Neural cell (in vitro differentiated cells): ENCODE results near the gene MAP1LC3B2. TPM values are rescaled to one million over a fixed set of nuclear protein-coding genes. Genes with fewer than 3 reads are reported as not detected.
"Not testable (repeated sequence)": the region's sequence is repeated elsewhere in the genome, so short reads cannot be mapped to it uniquely, and the experiment has no call there.

Experiments used
- H2AFZ ChIP-seq: fragments of 200-600, 300-800 bp; sonication (generic), shearing (Covaris generic); 2 replicates; pipeline ENCODE4 v1.6.0; 2014; ENCODE audit warnings: low read depth, mild to moderate bottlenecking, antibody characterized with exemption, low read length, moderate library complexity
- H3F3A ChIP-seq: fragments of 200-600 bp; shearing (Covaris generic); 2 replicates; pipeline ENCODE4 v1.6.1; 2016; ENCODE audit warnings: mild to moderate bottlenecking, moderate library complexity, mixed read lengths, antibody characterized with exemption, low read length; ENCODE audit not compliant: insufficient read depth, poor library complexity, severe bottlenecking
- H3K27ac ChIP-seq: fragments of 200-600, 300-800 bp; sonication (generic), shearing (Covaris generic); 2 replicates; pipeline ENCODE4 v1.5.1; 2014; ENCODE audit warnings: mild to moderate bottlenecking, low read length, moderate library complexity
- H3K27me3 ChIP-seq: fragments of 300-800, 200-600 bp; sonication (generic), shearing (Covaris generic); 2 replicates; pipeline ENCODE4 v1.6.0; 2014; ENCODE audit warnings: mild to moderate bottlenecking, low read depth, low read length, moderate library complexity; ENCODE audit not compliant: insufficient read depth
- H3K36me3 ChIP-seq: fragments of 300-800, 200-600 bp; sonication (generic), shearing (Covaris generic); 2 replicates; pipeline ENCODE4 v1.5.1; 2014; ENCODE audit warnings: mild to moderate bottlenecking, antibody characterized with exemption, low read length, moderate library complexity; ENCODE audit not compliant: insufficient read depth
- H3K4me2 ChIP-seq: fragments of 300-800, 200-600 bp; sonication (generic), shearing (Covaris generic); 2 replicates; pipeline ENCODE4 v1.6.0; 2014; ENCODE audit warnings: mild to moderate bottlenecking, low read length
- H3K4me3 ChIP-seq: fragments of 300-800, 200-600 bp; sonication (generic), shearing (Covaris generic); 2 replicates; pipeline ENCODE4 v1.5.1; 2014; ENCODE audit warnings: mild to moderate bottlenecking, low read length, moderate library complexity
- H3K79me2 ChIP-seq: fragments of 200-600 bp; shearing (Covaris generic); replicated peaks from 2 replicates; pipeline ENCODE4 v1.6.0; 2014; ENCODE audit warnings: mild to moderate bottlenecking, low read length, moderate library complexity; ENCODE audit not compliant: insufficient read depth
- H3K9ac ChIP-seq: fragments of 300-800, 200-600 bp; sonication (generic), shearing (Covaris generic); 2 replicates; pipeline ENCODE4 v1.6.1; 2016; ENCODE audit warnings: mild to moderate bottlenecking, low read length, mixed read lengths
- H3K9me2 ChIP-seq: fragments of 200-600 bp; shearing (Covaris generic); 2 replicates; pipeline ENCODE4 v1.6.1; 2016; ENCODE audit warnings: mild to moderate bottlenecking, low read length, mixed read lengths; ENCODE audit not compliant: insufficient read depth
- H3K9me3 ChIP-seq: fragments of 200-600, 300-800 bp; sonication (generic), shearing (Covaris generic); 2 replicates; pipeline ENCODE4 v1.6.1; 2016; ENCODE audit warnings: mild to moderate bottlenecking, mixed run types, low read length, moderate library complexity, mixed read lengths
- H4K20me1 ChIP-seq: fragments of 200-600 bp; shearing (Covaris generic); 2 replicates; pipeline ENCODE4 v1.6.1; 2016; ENCODE audit warnings: mild to moderate bottlenecking, mixed run types; ENCODE audit not compliant: insufficient read depth
- CTCF ChIP-seq: fragments of 450-650 bp; IDR thresholded peaks from 2 replicates; pipeline ENCODE4 v1.5.1; 2014; ENCODE audit warnings: antibody characterized with exemption, mild to moderate bottlenecking, moderate library complexity; ENCODE audit not compliant: poor library complexity, severe bottlenecking
- EP300 ChIP-seq: fragments of 450-650 bp; conservative IDR thresholded peaks from 2 replicates; pipeline ENCODE4 v1.6.1; 2014; ENCODE audit warnings: antibody characterized with exemption, mild to moderate bottlenecking, moderate library complexity; ENCODE audit not compliant: poor library complexity, severe bottlenecking
- EZH2 ChIP-seq: fragments of 200-600, 300-800 bp; shearing (Covaris generic), sonication (generic); IDR thresholded peaks from 2 replicates; pipeline ENCODE4 v1.6.1; 2014; ENCODE audit warnings: antibody characterized with exemption, low read length, borderline replicate concordance, mild to moderate bottlenecking; ENCODE audit not compliant: insufficient read depth, poor library complexity, severe bottlenecking
- MXI1 ChIP-seq: fragments of 450-650 bp; conservative IDR thresholded peaks from 2 replicates; pipeline ENCODE4 v1.6.1; 2014; ENCODE audit warnings: antibody characterized with exemption, mild to moderate bottlenecking; ENCODE audit not compliant: poor library complexity, severe bottlenecking
- POLR2AphosphoS5 ChIP-seq: IDR thresholded peaks from 2 replicates; pipeline ENCODE4 v1.6.1; 2012
- RAD21 ChIP-seq: fragments of 450-650 bp; conservative IDR thresholded peaks from 2 replicates; pipeline ENCODE4 v1.6.1; 2014; ENCODE audit warnings: antibody characterized with exemption, mild to moderate bottlenecking, moderate library complexity
- REST ChIP-seq: IDR thresholded peaks from 2 replicates; pipeline ENCODE4 v1.6.1; 2012; ENCODE audit warnings: borderline replicate concordance
- SMC3 ChIP-seq: fragments of 450-650 bp; conservative IDR thresholded peaks from 2 replicates; pipeline ENCODE4 v1.6.1; 2014; ENCODE audit warnings: antibody characterized with exemption, mild to moderate bottlenecking, moderate library complexity; ENCODE audit not compliant: poor library complexity
- TAF1 ChIP-seq: IDR thresholded peaks from 2 replicates; pipeline ENCODE4 v1.6.1; 2012; ENCODE audit warnings: low read depth
- polyA plus RNA-seq: library from polyadenylated mRNA; depleted of rRNA; stranded (reverse); fragments of >200 nt; gene quantifications from 2 replicates; pipeline ENCODE4 v1.2.3, GENCODE V29; 2014

The MAP1LC3B2 gene
- polyA plus RNA-seq, 1 donor from 2014 or later = 3.9 TPM

GRCh38 chr12:116563262-116563661 is 4.1 kb downstream of the MAP1LC3B2 start:
- Histone ChIP-seq H3K79me2 (no peaks in the 10 kb centered on the region), H4K20me1 (no peaks in the 10 kb centered on the region), H3K27me3 (no peaks in the 10 kb centered on the region), H3F3A (no peaks in the 10 kb centered on the region), H3K36me3 (no peaks in the 10 kb centered on the region), H3K4me3 (no peak overlapping the region), H3K9me2 (no peaks in the 10 kb centered on the region), H3K27ac (no peak overlapping the region), H2AFZ (no peak overlapping the region), H3K9ac (no peak overlapping the region), H3K9me3 (peaks cover 5% of the 10 kb centered on the region), H3K4me2 (no peak overlapping the region)
- TF ChIP-seq SMC3 (no peak), MXI1 (no peak), REST (no peak), EP300 (no peak), RAD21 (no peak), CTCF (no peak), TAF1 (no peak), EZH2 (no peak), POLR2AphosphoS5 (no peak)

- TF ChIP-seq POLR2AphosphoS5 = no peak
- no peak for TF ChIP-seq TAF1
- no peak for TF ChIP-seq REST
- no peak for TF ChIP-seq MXI1
- TF ChIP-seq RAD21 = no peak
- TF ChIP-seq EZH2 = no peak
- TF ChIP-seq SMC3 = no peak
- TF ChIP-seq CTCF = no peak
- TF ChIP-seq EP300 = no peak
- H3F3A ChIP-seq = no peaks in the 10 kb centered on the region
- H3K9me3 ChIP-seq = peaks cover 5% of the 10 kb centered on the region
- no peaks in the 10 kb centered on the region for H4K20me1 ChIP-seq
- no peaks in the 10 kb centered on the region for H3K36me3 ChIP-seq
- no peaks in the 10 kb centered on the region for H3K9me2 ChIP-seq
- H3K9ac ChIP-seq = no peak overlapping the region
- no peak overlapping the region for H3K4me3 ChIP-seq
- H3K79me2 ChIP-seq = no peaks in the 10 kb centered on the region
- no peak overlapping the region for H3K27ac ChIP-seq
- H3K4me2 ChIP-seq = no peak overlapping the region
- H2AFZ ChIP-seq = no peak overlapping the region
- H3K27me3 ChIP-seq = no peaks in the 10 kb centered on the region
Observed at GRCh38 chr12:116564080-116564479, 4.9 kb downstream of the MAP1LC3B2 start.

GRCh38 chr12:116565221-116565620 is 6.0 kb downstream of the MAP1LC3B2 start:
- H3F3A ChIP-seq, H3K36me3 ChIP-seq, H3K9me2 ChIP-seq, H4K20me1 ChIP-seq, H3K79me2 ChIP-seq, H3K9me3 ChIP-seq, H3K27ac ChIP-seq, H3K4me2 ChIP-seq, H3K4me3 ChIP-seq, H2AFZ ChIP-seq, H3K9ac ChIP-seq, H3K27me3 ChIP-seq: not testable (repeated sequence)
